Thyroid gland (tissue), 4 donors: ENCODE results near the gene FXR2. TPM values are rescaled to one million over a fixed set of nuclear protein-coding genes. Genes with fewer than 3 reads are reported as not detected.

Experiments used
- DNase-seq, 2 donors: peaks; one replicate each; pipeline ENCODE4 v3.0.0-alpha.2; 2019
- H3K27ac ChIP-seq, 3 donors: fragments of 200-600 bp; sonication (generic); 1 replicate in 2 of 3; 2 replicates in 1 of 3; pipeline ENCODE4 v1.5.1; 2016 to 2019; ENCODE audit warnings: mild to moderate bottlenecking in 1 of 3, moderate library complexity in 1 of 3
- H3K27me3 ChIP-seq: fragments of 200-600 bp; sonication (generic); one replicate; pipeline ENCODE4 v1.5.1; 2019
- H3K36me3 ChIP-seq, 2 donors: fragments of 200-600 bp; sonication (generic); one replicate each; pipeline ENCODE4 v1.5.1; 2016 to 2019
- H3K4me1 ChIP-seq, 2 donors: fragments of 200-600 bp; sonication (generic); one replicate each; pipeline ENCODE4 v1.5.1; 2017 to 2019
- H3K4me3 ChIP-seq, 3 donors: fragments of 200-600 bp; sonication (generic); replicated peaks in 1 of 3; 1 replicate in 2 of 3; 2 replicates in 1 of 3; pipeline ENCODE4 v1.5.1; 2016; ENCODE audit warnings: mild to moderate bottlenecking in 1 of 3
- H3K9me3 ChIP-seq: fragments of 200-600 bp; sonication (generic); one replicate; pipeline ENCODE4 v1.5.1; 2017
- POLR2A ChIP-seq, 2 donors: fragments of 450-650 bp; IDR thresholded peaks; one replicate each; pipeline ENCODE4 v1.6.1; 2017; ENCODE audit warnings: antibody characterized with exemption in 2 of 2, mild to moderate bottlenecking in 2 of 2, moderate library complexity in 1 of 2
- WGBS, 2 donors: methylation state at CpG; one replicate each; pipeline ENCODE4 v1.1.5; 2017; 5-methylcytosine and 5-hydroxymethylcytosine counted together
- intact Hi-C: fragments of 100-400 bp; cut with DNase I; formaldehyde crosslinking; loops from one replicate; pipeline ENCODE4 v1.15.1; 2023
- total RNA-seq, 4 donors: library from RNA; depleted of rRNA; stranded (reverse); fragments of >200 nt; gene quantifications; one replicate each; pipeline ENCODE4 v1.2.3, GENCODE V29; 2016
- TF ChIP-seq, protein P1 (sequence below), 6 experiments: fragments of 200-600 bp in 3 of 6; fragments of 450-650 bp in 3 of 6; sonication (generic) in 3 of 6; IDR thresholded peaks; one replicate each; pipeline ENCODE4 v1.5.1; 2016 to 2019; ENCODE audit warnings: antibody characterized with exemption in 6 of 6, mild to moderate bottlenecking in 2 of 6, inconsistent platforms in 1 of 6, moderate library complexity in 1 of 6

The FXR2 gene
- total RNA-seq, 4 donors from 2014 or later: 27.6 to 37.5 (median 28.6) TPM

DNA sequence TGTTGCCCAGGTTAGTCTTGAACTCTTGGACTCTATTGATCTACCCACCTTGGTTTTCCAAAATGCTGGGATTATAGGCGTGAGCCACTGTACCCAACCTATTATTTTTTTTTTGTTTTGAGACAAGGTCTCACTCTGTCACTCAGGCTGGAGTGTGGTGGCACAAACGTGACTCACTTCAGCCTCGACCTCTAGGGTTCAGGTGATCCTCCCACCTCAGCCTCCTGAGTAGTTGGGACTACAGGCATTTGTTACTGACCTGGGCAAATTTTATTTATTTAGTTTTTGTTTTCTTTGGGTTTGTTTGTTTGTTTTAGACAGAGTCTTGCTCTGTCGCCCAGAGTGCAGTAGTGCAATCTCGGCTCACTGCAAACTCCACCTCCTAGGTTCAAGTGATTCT lies 9.0 kb upstream of the FXR2 start:
- TF ChIP-seq, protein P1, sequence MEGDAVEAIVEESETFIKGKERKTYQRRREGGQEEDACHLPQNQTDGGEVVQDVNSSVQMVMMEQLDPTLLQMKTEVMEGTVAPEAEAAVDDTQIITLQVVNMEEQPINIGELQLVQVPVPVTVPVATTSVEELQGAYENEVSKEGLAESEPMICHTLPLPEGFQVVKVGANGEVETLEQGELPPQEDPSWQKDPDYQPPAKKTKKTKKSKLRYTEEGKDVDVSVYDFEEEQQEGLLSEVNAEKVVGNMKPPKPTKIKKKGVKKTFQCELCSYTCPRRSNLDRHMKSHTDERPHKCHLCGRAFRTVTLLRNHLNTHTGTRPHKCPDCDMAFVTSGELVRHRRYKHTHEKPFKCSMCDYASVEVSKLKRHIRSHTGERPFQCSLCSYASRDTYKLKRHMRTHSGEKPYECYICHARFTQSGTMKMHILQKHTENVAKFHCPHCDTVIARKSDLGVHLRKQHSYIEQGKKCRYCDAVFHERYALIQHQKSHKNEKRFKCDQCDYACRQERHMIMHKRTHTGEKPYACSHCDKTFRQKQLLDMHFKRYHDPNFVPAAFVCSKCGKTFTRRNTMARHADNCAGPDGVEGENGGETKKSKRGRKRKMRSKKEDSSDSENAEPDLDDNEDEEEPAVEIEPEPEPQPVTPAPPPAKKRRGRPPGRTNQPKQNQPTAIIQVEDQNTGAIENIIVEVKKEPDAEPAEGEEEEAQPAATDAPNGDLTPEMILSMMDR (IDR thresholded peaks at IDR 0.05): no peak
- TF ChIP-seq POLR2A (IDR thresholded peaks at IDR 0.05): no peak
- DNase-seq: no peak
- H3K27me3 ChIP-seq: no peaks in the 10 kb centered on the region
- H3K27ac ChIP-seq: no peak overlapping the region
- intact Hi-C loops: no loop called here
- no peak overlapping the region for H3K4me3 ChIP-seq
- H3K36me3 ChIP-seq: no peaks in the 10 kb centered on the region
- 75 to 83% methylated on average over 5 of the region's 5 CpGs for WGBS, 2 donors
- H3K9me3 ChIP-seq: no peaks in the 10 kb centered on the region
- H3K4me1 ChIP-seq: peaks cover 5 to 12% of the 10 kb centered on the region in 2 donors

DNA sequence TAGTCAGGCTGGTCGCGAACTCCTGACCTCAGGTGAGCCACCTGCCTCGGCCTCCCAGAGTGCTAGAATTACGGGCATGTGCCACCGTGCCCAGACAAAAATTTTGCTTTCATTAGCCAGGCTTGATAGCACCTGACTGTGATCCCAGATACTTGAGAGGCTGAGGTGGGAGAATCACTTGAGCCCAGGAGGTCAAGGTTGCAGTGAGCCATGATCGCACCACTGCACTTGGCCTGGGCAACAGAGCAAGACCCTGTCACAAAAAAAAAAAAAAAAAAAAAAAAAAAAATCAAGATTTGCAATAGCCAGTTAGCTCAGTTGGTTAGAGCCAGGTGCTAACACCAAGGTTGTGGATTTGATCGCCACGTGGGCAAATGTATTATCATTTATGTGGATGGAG lies 6.1 kb upstream of the FXR2 start:
- no peak for TF ChIP-seq POLR2A (IDR thresholded peaks at IDR 0.05)
- TF ChIP-seq, protein P1 (IDR thresholded peaks at IDR 0.05): no peak
- no peaks in the 10 kb centered on the region for H3K9me3 ChIP-seq
- WGBS, 2 donors: 74 to 82% methylated on average over 8 of the region's 8 CpGs

DNA sequence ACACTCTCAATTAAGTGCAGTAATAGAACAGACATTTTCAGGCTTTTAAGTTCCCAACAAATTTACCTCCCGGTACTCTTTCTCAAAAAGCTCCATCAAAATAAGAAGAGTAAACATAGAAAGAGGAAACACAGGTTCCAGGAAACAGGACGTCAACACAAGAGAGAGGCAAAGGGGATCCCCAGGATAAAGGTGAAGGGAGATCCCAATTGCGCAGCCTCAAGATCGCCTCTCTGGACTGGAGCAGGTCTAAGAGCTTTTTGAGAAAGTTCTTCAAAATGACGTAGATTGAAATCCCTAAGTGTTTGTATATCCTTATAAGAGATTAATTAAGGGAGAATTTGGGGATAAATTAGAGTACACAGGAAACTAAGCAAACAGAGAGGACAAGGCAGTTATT lies 3.9 kb upstream of the FXR2 start:
- WGBS, 2 donors: 70 to 72% methylated on average over 5 of the region's 5 CpGs
- no peak for DNase-seq

More for the DNA sequence above, 6.1 kb upstream of the FXR2 start:
- no peak for DNase-seq
- H3K27ac ChIP-seq: no peak overlapping the region
- no peaks in the 10 kb centered on the region for H3K36me3 ChIP-seq
- H3K4me3 ChIP-seq: no peak overlapping the region
- intact Hi-C loops: no loop called here
- no peaks in the 10 kb centered on the region for H3K4me1 ChIP-seq
- H3K27me3 ChIP-seq: no peaks in the 10 kb centered on the region

DNA sequence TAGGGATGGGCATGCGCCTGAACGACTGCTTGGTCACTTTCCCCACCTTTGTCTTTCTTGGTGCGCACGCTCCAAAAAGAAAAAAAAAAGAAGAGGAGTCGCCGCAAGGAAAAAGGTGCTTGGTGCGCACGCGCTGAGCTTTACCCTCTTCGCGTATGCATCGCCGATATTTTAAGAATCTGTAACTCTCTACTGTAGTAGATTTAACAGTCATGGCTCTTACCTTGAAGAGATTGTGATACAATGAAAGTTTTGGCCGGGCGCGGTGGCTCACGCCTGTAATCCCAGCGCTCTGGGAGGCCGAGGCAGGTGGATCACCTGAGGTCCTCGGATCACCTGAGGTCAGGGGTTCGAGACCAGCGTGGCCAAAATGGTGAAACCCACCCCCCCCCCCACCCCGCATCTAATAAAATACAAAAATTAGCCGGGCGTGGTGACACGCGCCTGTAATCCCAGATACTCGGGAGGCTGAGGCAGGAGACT lies 609 bp upstream of the FXR2 start:
- Histone ChIP-seq H3K27ac (peak overlapping the region; percentile 80 to 89 (median 80)), H3K9me3 (no peaks in the 10 kb centered on the region), H3K36me3 (no peaks in the 10 kb centered on the region), H3K4me1 (peaks cover 26 to 30% of the 10 kb centered on the region in 2 donors), H3K27me3 (no peaks in the 10 kb centered on the region), H3K4me3 (peak overlapping the region in 1 of 3 donors; percentile 21)
- TF ChIP-seq POLR2A (IDR thresholded peaks at IDR 0.05): no peak
- TF ChIP-seq, protein P1 (IDR thresholded peaks at IDR 0.05): no peak
- no peak for DNase-seq
- WGBS, 2 donors: 5 to 6% methylated on average over 28 of the region's 28 CpGs
- intact Hi-C loops: no loop called here

More for the DNA sequence above, 3.9 kb upstream of the FXR2 start:
- Histone ChIP-seq H3K27me3 (no peaks in the 10 kb centered on the region), H3K27ac (no peak overlapping the region), H3K4me1 (peaks cover 3 to 6% of the 10 kb centered on the region in 2 donors), H3K9me3 (no peaks in the 10 kb centered on the region), H3K36me3 (no peaks in the 10 kb centered on the region), H3K4me3 (no peak overlapping the region)
- intact Hi-C loops: no loop called here
- TF ChIP-seq, protein P1 (IDR thresholded peaks at IDR 0.05): no peak
- TF ChIP-seq POLR2A (IDR thresholded peaks at IDR 0.05): no peak

DNA sequence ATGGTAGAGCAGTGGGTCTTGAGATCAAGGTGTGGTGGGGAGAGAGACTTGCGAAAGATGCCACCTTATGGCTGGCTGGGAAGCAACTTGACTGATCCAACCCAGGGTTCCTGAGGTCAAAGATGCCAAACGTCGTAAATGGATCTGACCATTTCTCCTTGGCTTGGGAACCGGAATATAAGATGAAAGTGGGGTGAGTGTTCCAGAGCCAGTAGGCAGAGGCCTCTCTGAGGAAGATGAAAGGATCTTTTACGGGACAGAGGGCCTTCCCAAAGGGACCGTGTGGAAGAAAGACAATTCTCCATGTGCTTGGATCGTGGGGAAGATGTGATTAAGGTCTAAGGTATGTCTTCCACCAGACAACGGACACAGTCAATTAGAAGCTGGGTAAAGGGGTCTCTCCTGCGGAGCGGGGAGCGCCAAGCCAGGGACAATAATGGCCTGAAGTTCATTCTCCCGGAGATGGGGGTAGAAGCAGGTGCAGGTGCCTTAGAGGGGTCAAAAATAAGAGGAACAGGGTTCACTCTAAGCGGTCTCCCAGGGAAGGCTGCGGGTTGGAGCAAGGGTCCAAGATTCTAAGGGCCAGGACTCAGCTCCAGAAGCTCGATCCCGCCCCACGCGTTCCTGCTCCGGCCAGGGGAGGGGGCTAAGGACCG lies 800 bp downstream of the FXR2 start:
- DNase-seq: no peak
- H3K27ac ChIP-seq: peak overlapping the region; percentile 53 to 82 (median 66)
- H3K4me1 ChIP-seq: peaks cover 26 to 30% of the 10 kb centered on the region in 2 donors
- TF ChIP-seq, protein P1 (IDR thresholded peaks at IDR 0.05): no peak
- TF ChIP-seq POLR2A (IDR thresholded peaks at IDR 0.05): no peak
- no peaks in the 10 kb centered on the region for H3K9me3 ChIP-seq
- no peaks in the 10 kb centered on the region for H3K27me3 ChIP-seq
- intact Hi-C loops: no loop called here
- no peaks in the 10 kb centered on the region for H3K36me3 ChIP-seq
- 5 to 9% methylated on average over 19 to 20 of the region's 20 CpGs for WGBS, 2 donors
- H3K4me3 ChIP-seq: peak overlapping the region; percentile 16 to 85 (median 78)
